HG03342 (cell line): Measurements from ENCODE around the gene PFKFB1.
A peak's percentile ranks its signal among the peaks of the same experiment; 100 is the strongest.

ENCODE experiments used
- ATAC-seq: cut with Tn5 transposase; IDR thresholded peaks from one replicate; pipeline ENCODE4 v1.9.1; 2021; ENCODE audit warnings: mild to moderate bottlenecking, moderate library complexity; ENCODE audit not compliant: unreplicated experiment

Gene PFKFB1

DNA sequence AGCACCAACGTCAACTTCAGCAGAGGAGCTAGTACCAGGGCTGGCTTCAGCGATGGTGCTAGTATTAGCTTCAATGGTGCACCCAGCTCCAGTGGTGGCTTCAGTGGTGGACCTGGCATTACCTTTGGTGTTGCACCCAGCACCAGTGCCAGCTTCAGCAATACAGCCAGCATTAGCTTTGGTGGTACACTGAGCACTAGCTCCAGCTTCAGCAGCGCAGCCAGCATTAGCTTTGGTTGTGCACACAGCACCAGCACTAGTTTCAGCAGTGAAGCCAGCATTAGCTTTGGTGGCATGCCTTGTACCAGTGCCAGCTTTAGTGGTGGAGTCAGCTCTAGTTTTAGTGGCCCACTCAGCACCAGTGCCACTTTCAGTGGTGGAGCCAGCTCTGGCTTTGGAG is 65.1 kb downstream of the PFKFB1 start:
- no peak for ATAC-seq

DNA sequence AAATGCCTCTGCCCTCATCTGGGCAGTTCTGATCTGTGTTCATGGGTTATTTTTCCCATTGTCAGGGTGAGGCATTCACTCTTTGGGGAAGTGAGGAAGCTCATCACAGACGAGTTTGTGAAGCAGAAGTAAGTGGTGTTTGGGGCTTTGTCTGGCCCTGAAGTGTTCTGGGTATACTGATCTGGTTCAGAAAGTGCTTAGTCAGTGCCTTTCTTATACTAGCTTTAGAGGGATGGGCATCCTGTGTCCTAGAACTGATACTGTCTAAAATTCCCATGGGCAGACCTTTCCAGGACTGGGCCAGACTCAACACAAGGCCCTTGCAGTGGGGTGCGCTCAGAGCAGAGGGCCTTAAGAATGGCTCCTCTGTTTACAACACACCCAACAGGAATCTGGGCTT is 67.0 kb downstream of the PFKFB1 start:
- ATAC-seq, result no peak

DNA sequence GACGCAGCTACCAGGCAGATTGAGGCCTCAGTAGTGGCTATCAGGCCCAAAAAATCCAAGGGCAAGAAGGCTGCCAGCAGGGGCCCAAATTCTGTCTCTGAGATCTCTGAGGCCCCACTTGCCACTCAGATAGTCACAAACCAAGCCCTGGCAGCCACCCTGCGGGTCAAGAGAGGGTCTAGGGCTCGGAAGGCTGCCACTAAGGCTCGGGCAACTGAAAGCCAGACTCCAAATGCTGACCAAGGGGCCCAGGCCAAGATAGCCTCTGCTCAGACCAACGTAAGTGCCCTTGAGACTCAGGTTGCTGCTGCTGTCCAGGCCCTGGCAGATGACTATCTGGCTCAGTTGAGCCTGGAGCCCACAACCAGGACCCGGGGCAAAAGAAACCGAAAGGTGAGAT is 70.6 kb downstream of the PFKFB1 start:
- no peak for ATAC-seq

DNA sequence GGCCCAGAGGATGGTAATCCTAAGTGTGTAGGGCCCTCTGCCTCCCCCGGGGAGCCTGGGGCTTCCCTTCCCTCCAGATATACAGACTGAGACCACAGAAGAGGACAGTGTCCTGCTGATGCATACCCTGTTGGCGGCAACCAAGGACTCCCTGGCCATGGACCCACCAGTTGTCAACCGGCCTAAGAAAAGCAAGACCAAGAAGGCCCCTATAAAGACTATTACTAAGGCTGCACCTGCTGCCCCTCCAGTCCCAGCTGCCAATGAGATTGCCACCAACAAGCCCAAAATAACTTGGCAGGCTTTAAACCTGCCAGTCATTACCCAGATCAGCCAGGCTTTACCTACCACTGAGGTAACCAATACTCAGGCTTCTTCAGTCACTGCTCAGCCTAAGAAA is 71.4 kb downstream of the PFKFB1 start:
- no peak for ATAC-seq

DNA sequence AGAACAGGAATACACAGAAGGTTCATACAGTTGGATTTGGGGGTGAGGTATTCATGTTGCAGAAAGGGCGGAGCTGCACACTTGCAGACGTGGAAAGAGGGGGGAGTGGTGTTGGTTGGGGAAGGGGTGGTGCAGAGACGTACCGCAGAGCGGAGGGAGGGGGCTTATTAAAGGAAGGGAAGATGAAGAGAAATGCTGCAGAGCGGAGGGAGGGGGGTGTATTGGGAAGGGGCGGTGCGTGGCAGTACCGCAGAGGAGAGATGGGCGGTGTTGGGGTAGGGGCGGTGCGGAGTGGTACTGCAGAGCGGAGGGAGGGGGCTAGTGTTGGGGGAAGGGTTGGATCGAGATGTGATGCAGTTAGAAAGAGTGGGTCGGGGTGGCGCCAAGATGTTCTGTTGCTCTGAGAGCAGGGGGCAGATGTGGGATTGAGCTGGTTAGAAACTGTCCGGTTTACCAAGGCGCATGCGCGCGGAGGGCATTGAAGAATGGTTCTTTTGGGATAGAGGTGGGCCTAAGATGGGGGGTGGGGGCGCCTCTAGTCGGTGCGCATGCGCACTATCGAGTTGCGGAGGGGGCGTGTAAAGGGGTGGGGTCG is 72.5 kb downstream of the PFKFB1 start:
- ATAC-seq, result peak; percentile 48

DNA sequence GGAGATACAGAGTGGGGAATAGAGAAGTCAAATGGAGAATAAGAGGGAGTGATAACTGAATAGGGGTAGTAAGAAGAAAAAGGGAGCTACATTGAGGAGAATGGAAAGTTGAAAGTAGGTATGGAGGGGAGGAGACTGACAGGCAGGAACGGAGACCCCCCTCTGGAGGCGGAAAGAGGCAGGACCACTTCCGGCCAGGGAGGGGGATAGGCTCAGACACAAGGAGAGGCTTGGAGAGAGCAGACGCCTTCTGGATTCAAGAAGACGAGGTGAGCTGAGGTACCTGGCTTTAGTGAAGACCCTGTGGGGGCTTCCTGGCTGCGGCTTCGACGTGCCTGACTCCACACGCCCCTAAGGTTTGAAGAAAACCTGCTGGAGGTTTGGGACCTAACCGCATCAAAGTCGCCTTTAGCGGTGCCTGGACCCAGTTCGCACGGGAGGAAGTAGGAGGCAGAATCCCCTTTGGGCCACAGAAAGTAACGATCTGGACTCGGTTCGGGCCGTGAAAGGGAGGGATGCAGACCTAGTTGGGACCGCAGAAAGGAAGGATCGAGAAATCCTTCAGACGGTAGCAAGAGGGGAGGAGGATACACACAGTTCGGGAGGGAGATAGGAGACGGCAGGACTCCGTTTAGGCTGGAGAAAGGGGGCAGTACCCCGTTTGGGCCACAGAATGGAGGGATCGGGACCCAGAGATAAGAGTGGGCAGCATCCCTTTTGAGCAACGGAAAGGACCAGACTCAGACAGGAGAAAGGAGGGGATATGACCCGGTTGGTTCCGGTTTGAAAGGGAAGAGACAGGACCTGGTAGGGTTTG is 73.2 kb downstream of the PFKFB1 start, which contains the start of gene TRO:
Gene TRO, plus strand, starts transcription at position 215 of the 817 bp plus-strand sequence. CDS start 1,423 bp downstream, outside the sequence.
- peak; percentile 33 for ATAC-seq

DNA sequence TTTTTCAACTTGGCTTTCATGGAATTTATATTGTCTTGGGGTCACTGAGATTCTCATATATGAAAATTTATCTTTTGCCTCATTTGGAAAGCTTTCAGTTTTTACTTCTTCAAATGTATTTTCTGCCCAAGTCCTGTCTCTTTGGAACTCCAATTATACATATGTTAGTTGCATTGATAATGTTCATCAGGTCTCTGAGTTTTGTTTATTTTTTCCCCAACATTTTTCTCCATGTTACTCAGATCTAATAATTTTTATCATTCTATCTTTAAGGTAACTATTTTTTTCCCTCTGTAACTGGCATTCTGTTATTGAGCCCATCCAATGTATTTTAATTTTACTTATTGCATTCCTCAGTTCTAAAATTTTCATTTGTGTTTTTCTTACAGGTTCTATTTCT is 84.0 kb downstream of the PFKFB1 start:
- ATAC-seq, result no peak

DNA sequence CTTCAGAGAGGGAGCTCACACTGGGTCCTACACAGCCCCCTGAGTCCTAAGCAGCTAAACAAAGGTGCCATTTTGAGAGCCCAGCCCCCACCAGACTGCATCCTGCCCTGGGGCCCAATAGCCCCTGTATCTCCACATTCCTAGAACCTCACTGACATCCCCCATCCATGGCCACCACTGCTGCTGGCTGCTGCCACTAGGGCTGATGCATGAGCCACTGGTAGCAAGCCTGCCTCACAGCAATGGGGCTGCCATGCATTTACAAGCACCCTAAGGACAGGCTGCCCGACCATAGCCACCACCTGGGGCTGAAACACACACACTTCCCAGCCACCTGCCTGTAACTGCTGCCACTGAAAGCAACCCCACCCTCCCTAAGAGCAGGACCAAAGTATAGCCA is 99.8 kb downstream of the PFKFB1 start:
- ATAC-seq, result no peak

DNA sequence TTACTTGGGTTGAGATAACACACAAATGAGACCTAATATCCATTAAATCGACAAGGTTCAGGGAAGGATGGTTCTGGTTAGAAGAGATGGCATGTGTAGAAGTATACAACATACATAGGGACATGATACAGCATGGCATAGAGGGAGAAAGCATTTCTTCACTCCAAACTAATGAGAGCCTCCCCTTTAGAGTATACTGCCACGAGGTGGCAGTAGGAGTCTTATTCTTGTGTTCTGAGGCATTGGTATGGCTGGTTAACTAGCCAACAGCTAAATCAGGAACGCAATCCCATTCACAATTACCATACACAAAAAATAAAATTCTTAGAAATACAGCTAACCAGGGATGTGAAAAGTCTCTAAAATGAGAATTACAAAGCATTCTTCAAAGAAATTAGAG is 102.4 kb downstream of the PFKFB1 start:
- peak; percentile 49 for ATAC-seq

DNA sequence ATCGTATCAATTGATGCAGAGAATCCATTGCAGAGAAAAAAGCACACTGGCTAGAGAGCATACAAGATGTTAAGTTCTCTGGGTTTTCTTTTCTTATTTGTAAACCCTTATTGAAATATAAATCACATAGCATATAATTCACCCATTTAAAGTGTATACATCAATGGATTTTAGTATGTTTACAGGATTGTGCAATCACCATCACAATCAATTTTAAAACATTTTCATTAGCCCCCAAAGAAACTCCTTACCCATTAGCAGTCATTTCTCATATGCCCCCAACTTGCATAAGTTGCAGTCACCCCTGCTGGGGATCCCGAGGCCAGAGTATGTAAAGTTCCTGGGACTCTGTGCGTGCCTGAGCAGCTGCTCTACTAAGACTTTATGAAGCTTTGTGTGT is 108.2 kb downstream of the PFKFB1 start:
- no peak for ATAC-seq
